ENCODE data around the gene ELOF1. TPM values are rescaled to one million over a fixed set of nuclear protein-coding genes. Genes with fewer than 3 reads are reported as not detected.

The ELOF1 gene
- total RNA-seq, 1 experiment from 2014 or later, result 72.1 TPM

GRCh38 chr19:11534538-11534937, 24.5 kb downstream of the ELOF1 start:
- Mint-ChIP-seq H3K36me3 (ENCODE audit: insufficient read depth, unreplicated experiment) (no peaks in the 10 kb centered on the region), H3K4me1 (ENCODE audit: insufficient read depth, unreplicated experiment) (peaks cover 11% of the 10 kb centered on the region), H3K27me3 (ENCODE audit: insufficient read depth, unreplicated experiment) (no peaks in the 10 kb centered on the region), H3K4me3 (ENCODE audit: unreplicated experiment) (peak overlapping the region; percentile 1), H3K27ac (ENCODE audit: low read depth, unreplicated experiment) (no peak overlapping the region), H3K9me3 (ENCODE audit: unreplicated experiment) (no peaks in the 10 kb centered on the region)
- intact Hi-C loops (cut with micrococcal nuclease), result loop anchor here (10.0 kb wide), 1 partner anchor 50 kb away; no protein-coding TSS in a partner anchor
- TF ChIP-seq, protein P1, sequence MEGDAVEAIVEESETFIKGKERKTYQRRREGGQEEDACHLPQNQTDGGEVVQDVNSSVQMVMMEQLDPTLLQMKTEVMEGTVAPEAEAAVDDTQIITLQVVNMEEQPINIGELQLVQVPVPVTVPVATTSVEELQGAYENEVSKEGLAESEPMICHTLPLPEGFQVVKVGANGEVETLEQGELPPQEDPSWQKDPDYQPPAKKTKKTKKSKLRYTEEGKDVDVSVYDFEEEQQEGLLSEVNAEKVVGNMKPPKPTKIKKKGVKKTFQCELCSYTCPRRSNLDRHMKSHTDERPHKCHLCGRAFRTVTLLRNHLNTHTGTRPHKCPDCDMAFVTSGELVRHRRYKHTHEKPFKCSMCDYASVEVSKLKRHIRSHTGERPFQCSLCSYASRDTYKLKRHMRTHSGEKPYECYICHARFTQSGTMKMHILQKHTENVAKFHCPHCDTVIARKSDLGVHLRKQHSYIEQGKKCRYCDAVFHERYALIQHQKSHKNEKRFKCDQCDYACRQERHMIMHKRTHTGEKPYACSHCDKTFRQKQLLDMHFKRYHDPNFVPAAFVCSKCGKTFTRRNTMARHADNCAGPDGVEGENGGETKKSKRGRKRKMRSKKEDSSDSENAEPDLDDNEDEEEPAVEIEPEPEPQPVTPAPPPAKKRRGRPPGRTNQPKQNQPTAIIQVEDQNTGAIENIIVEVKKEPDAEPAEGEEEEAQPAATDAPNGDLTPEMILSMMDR (IDR thresholded peaks at IDR 0.05; ENCODE audit: unreplicated experiment), result no peak
- POLR2A ChIA-PET, result no interaction called here
- no peak for DNase-seq (ENCODE audit: unreplicated experiment)
- BruUV-seq (replicated peaks), result no TSS peak
- CTCF ChIA-PET, result no interaction called here

DNA sequence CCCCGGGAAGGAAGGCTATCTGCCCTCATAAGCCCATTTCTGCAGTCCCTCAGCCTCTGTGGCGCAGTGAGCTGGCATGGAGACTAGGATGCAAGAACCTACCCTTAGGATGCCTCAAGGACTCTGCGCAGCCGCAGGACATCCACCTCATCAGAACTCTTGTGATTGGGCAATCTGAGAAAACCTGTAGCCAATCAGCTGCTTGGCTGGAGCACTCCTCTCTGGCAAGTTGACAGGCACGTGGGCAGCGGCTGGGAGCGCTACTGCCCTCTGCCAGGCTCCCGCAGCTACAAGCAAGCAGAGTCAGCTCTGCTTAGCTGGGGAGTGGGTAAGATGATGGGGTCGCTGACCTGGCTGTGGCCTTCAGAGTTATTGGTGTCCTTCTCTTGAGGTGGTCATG, 28.6 kb downstream of the ELOF1 start:
- Mint-ChIP-seq H3K27ac (ENCODE audit: low read depth, unreplicated experiment) (no peak overlapping the region), H3K36me3 (ENCODE audit: insufficient read depth, unreplicated experiment) (peaks cover 6% of the 10 kb centered on the region), H3K27me3 (ENCODE audit: insufficient read depth, unreplicated experiment) (no peaks in the 10 kb centered on the region), H3K4me3 (ENCODE audit: unreplicated experiment) (no peak overlapping the region), H3K4me1 (ENCODE audit: insufficient read depth, unreplicated experiment) (peaks cover 8% of the 10 kb centered on the region), H3K9me3 (ENCODE audit: unreplicated experiment) (no peaks in the 10 kb centered on the region)
- POLR2A ChIA-PET, result interaction anchor here (0.6 to 2.4 kb wide), 3 partner anchors 29 to 80 kb away, joined by 3 to 9 read pairs (median 3); partner anchors contain the start of genes ELOF1 and ZNF627
- CTCF ChIA-PET, result interaction anchor here (0.6 kb wide), 2 partner anchors 50 to 235 kb away, joined by 3 to 4 read pairs; no protein-coding TSS in a partner anchor
- intact Hi-C loops (cut with micrococcal nuclease), result loop anchor here (10.0 kb wide), 1 partner anchor 54 kb away; no protein-coding TSS in a partner anchor
- TF ChIP-seq, protein P1 (IDR thresholded peaks at IDR 0.05; ENCODE audit: unreplicated experiment), result no peak
- BruUV-seq (replicated peaks), result no TSS peak
- DNase-seq (ENCODE audit: unreplicated experiment), result peak; percentile 95

DNA sequence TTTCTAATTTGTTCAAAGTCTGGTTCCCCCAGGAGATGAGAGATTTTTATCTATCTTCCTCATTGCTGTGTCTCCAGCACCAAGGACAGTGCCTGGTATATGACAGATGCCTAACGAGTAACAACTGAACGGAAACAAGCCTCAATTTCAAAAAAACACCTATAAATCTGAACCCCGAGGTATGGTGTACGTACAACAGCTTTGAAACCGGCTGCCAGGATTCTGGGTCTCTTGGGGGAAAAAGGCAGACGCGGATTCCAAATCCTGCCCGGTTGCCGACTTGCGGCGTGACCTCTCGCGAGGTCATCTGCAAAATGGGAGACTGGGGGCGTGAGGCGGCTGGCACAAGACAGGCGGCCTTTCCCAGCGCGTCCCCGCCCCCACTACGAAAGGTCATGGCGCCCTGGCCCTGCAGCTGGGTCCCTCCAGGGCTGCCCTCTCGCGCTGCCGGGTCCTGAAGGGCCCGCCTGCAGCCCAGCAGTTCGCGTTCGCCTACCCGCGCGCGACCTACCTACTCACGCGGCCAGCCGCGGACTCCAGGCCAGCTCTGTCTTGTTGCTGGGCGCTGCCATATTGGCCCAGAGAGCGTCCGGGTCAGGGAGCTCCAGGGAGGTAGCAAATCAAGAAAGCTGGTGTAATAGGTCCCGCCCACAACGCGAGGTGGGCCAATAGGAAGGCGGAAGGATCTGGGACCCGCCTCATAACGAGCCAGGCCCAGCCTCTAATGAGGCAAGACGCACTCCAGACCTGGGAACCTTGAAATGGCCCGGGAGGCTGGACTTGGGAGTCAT, 30.3 kb downstream of the ELOF1 start, which contains the start of gene ECSIT:
ECSIT (minus strand) TSS at position 584 of the 791 bp plus-strand sequence. CDS start 9,964 bp downstream, outside the sequence.
- peak; percentile 100 for DNase-seq (ENCODE audit: unreplicated experiment)
- intact Hi-C loops (cut with micrococcal nuclease), result loop anchor here (1.0 kb wide), 1 partner anchor 23 kb away; the partner anchor contains the start of gene ZNF653
- TF ChIP-seq, protein P1 (IDR thresholded peaks at IDR 0.05; ENCODE audit: unreplicated experiment), result no peak
- no peaks in the 10 kb centered on the region for H3K9me3 Mint-ChIP-seq (ENCODE audit: unreplicated experiment)
- H3K4me1 Mint-ChIP-seq (ENCODE audit: insufficient read depth, unreplicated experiment), result peaks cover 8% of the 10 kb centered on the region
- H3K4me3 Mint-ChIP-seq (ENCODE audit: unreplicated experiment), result peak within 1 kb of the TSS; percentile 93
- H3K27ac Mint-ChIP-seq (ENCODE audit: low read depth, unreplicated experiment), result peak within 1 kb of the TSS; percentile 90
- POLR2A ChIA-PET, result interaction anchor here (0.6 to 1.8 kb wide), 19 partner anchors 9 to 1083 kb away, joined by 3 to 15 read pairs (median 3); partner anchors contain the start of genes ELOF1, ODAD3, PRKCSH and SWSAP1
- TSS peak; percentile 76 for BruUV-seq (replicated peaks)
- no peaks in the 10 kb centered on the region for H3K27me3 Mint-ChIP-seq (ENCODE audit: insufficient read depth, unreplicated experiment)
- H3K36me3 Mint-ChIP-seq (ENCODE audit: insufficient read depth, unreplicated experiment), result peaks cover 6% of the 10 kb centered on the region
- CTCF ChIA-PET, result interaction anchor here (0.6 to 1.1 kb wide), 6 partner anchors 11 to 869 kb away, joined by 3 to 4 read pairs (median 3); no protein-coding TSS in a partner anchor

DNA sequence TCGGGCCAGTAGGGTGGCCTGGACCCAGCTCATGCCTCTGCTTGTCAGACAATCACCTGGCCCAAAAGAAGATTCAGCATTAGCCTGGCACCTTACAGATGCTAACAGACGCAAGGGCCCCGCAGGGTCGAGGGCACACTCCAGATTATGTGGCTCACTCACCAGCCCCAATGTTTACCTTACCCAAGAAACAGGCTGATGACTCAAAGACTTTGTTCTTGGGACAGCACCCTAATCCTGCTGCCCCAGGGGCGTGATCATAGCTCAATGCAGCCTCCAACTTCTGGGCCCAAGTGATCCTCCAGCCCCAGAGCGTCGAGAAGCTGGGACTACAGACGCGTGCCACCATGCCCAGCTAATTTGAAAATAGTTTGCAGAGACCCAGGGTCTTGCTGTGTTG, 39.9 kb downstream of the ELOF1 start:
- H3K4me1 Mint-ChIP-seq (ENCODE audit: insufficient read depth, unreplicated experiment), result no peaks in the 10 kb centered on the region
- no peak overlapping the region for H3K27ac Mint-ChIP-seq (ENCODE audit: low read depth, unreplicated experiment)
- POLR2A ChIA-PET, result no interaction called here
- BruUV-seq (replicated peaks), result no TSS peak
- H3K36me3 Mint-ChIP-seq (ENCODE audit: insufficient read depth, unreplicated experiment), result peaks cover 36% of the 10 kb centered on the region
- peak; percentile 28 for DNase-seq (ENCODE audit: unreplicated experiment)
- intact Hi-C loops (cut with micrococcal nuclease), result no loop called here
- H3K9me3 Mint-ChIP-seq (ENCODE audit: unreplicated experiment), result no peaks in the 10 kb centered on the region
- TF ChIP-seq, protein P1 (IDR thresholded peaks at IDR 0.05; ENCODE audit: unreplicated experiment), result no peak
- CTCF ChIA-PET, result interaction anchor here (0.7 kb wide), 1 partner anchor 104 kb away, joined by 4 read pairs; no protein-coding TSS in a partner anchor
- no peak overlapping the region for H3K4me3 Mint-ChIP-seq (ENCODE audit: unreplicated experiment)
- H3K27me3 Mint-ChIP-seq (ENCODE audit: insufficient read depth, unreplicated experiment), result no peaks in the 10 kb centered on the region

All from MCF 10A (cell line).